Breast epithelium (tissue), 4 donors: Measurements from ENCODE around the gene HIBADH. TPM values are rescaled to one million over a fixed set of nuclear protein-coding genes. Genes with fewer than 3 reads are reported as not detected.

Experiments
- DNase-seq, 2 donors: peaks; one replicate each; pipeline ENCODE4 v3.0.0-alpha.2; 2019; ENCODE audit warnings: low spot score in 2 of 2
- H3K27ac ChIP-seq, 2 donors: fragments of 200-600 bp; sonication (generic) in 1 of 2; one replicate each; pipeline ENCODE4 v1.5.1; 2016 to 2019; ENCODE audit warnings: mild to moderate bottlenecking in 1 of 2
- H3K27me3 ChIP-seq, 2 donors: fragments of 200-600 bp; sonication (generic) in 1 of 2; one replicate each; pipeline versions ENCODE4 v1.5.1 to v1.6.0; 2017 to 2019; ENCODE audit warnings: control low read depth in 1 of 2, mild to moderate bottlenecking in 1 of 2
- H3K36me3 ChIP-seq: fragments of 200-600 bp; one replicate; pipeline ENCODE4 v1.5.1; 2019
- H3K4me1 ChIP-seq, 2 donors: fragments of 200-600 bp; sonication (generic); one replicate each; pipeline ENCODE4 v1.5.1; 2016 to 2019; ENCODE audit warnings: control low read depth in 1 of 2
- H3K4me3 ChIP-seq, 3 donors: fragments of 200-600 bp; sonication (generic); 1 replicate in 2 of 3; 2 replicates in 1 of 3; pipeline ENCODE4 v1.5.1; 2016 to 2019; ENCODE audit warnings: mild to moderate bottlenecking in 3 of 3, moderate library complexity in 2 of 3
- H3K9me3 ChIP-seq, 2 donors: fragments of 200-600 bp; sonication (generic) in 1 of 2; one replicate each; pipeline ENCODE4 v1.5.1; 2016 to 2019; ENCODE audit warnings: control low read depth in 1 of 2
- CTCF ChIP-seq, 3 donors: fragments of 450-650 bp; IDR thresholded peaks; one replicate each; pipeline ENCODE4 v1.5.1; 2016 to 2017; ENCODE audit warnings: antibody characterized with exemption in 3 of 3, mild to moderate bottlenecking in 3 of 3, moderate library complexity in 3 of 3
- POLR2A ChIP-seq: fragments of 450-650 bp; IDR thresholded peaks from one replicate; pipeline ENCODE4 v1.6.1; 2016; ENCODE audit warnings: antibody characterized with exemption, mild to moderate bottlenecking, moderate library complexity
- POLR2AphosphoS5 ChIP-seq, 3 donors: sonication (generic); formaldehyde crosslinking; IDR thresholded peaks; one replicate each; pipeline ENCODE4 v1.6.1; 2017; ENCODE audit warnings: antibody characterized with exemption in 3 of 3
- intact Hi-C: fragments of 100-400 bp; cut with DNase I; formaldehyde crosslinking; loops from one replicate; pipeline ENCODE4 v1.15.1; 2023; ENCODE audit warnings: low total_unique reads
- total RNA-seq, 3 donors: library from RNA; depleted of rRNA; stranded (reverse); fragments of >200 nt; gene quantifications; one replicate each; pipeline ENCODE4 v1.1.0, GENCODE V29; 2016

Gene HIBADH
- total RNA-seq, 3 donors from 2014 or later: 50.5 to 80.1 (median 67.5) TPM

- intact Hi-C loops: loop anchor here (5.0 kb wide), 1 partner anchor 845 kb away; no protein-coding TSS in a partner anchor
- no peaks in the 10 kb centered on the region for H3K9me3 ChIP-seq
- H3K36me3 ChIP-seq: no peaks in the 10 kb centered on the region
- no peak for DNase-seq
- no peak overlapping the region for H3K4me3 ChIP-seq
- no peaks in the 10 kb centered on the region for H3K4me1 ChIP-seq
- TF ChIP-seq POLR2AphosphoS5 (IDR thresholded peaks at IDR 0.05): no peak
- TF ChIP-seq POLR2A: no peak
- no peak for TF ChIP-seq CTCF (IDR thresholded peaks at IDR 0.05)
- H3K27ac ChIP-seq: no peak overlapping the region
- H3K27me3 ChIP-seq: no peaks in the 10 kb centered on the region
Observed at GRCh38 chr7:27482219-27482618, 180.5 kb downstream of the HIBADH start.

DNA sequence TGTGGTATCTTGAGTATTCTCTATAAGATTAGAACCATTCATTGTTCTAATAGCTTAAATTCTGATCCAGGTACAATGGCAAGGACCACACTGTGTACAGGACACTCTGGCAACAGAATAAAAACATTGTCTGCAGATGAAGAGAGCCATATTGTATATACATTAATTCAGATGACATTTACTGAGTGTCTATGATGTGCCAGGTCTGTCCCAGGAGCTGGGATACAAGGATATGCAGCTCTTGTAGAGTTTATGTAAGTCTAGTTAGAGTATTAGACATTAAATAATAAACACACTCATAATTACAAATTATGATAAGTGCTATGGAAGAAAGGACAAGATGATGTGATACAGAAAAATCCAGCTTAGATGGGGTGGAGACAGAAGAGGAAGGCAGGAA, 184.1 kb downstream of the HIBADH start:
- DNase-seq: no peak
- Histone ChIP-seq H3K4me3 (no peak overlapping the region), H3K4me1 (no peaks in the 10 kb centered on the region), H3K27me3 (no peaks in the 10 kb centered on the region), H3K36me3 (no peaks in the 10 kb centered on the region), H3K27ac (no peak overlapping the region), H3K9me3 (no peaks in the 10 kb centered on the region)
- intact Hi-C loops: no loop called here
- no peak for TF ChIP-seq POLR2AphosphoS5 (IDR thresholded peaks at IDR 0.05)
- no peak for TF ChIP-seq POLR2A
- no peak for TF ChIP-seq CTCF (IDR thresholded peaks at IDR 0.05)

GRCh38 chr7:27478084-27478483, 184.6 kb downstream of the HIBADH start:
- no peak for DNase-seq
- no peak overlapping the region for H3K27ac ChIP-seq
- no peaks in the 10 kb centered on the region for H3K36me3 ChIP-seq
- intact Hi-C loops: no loop called here
- TF ChIP-seq CTCF (IDR thresholded peaks at IDR 0.05): no peak
- no peak for TF ChIP-seq POLR2A
- H3K4me1 ChIP-seq: no peaks in the 10 kb centered on the region
- no peak overlapping the region for H3K4me3 ChIP-seq
- H3K9me3 ChIP-seq: no peaks in the 10 kb centered on the region
- H3K27me3 ChIP-seq: no peaks in the 10 kb centered on the region

- no peaks in the 10 kb centered on the region for H3K36me3 ChIP-seq
- H3K4me1 ChIP-seq: no peaks in the 10 kb centered on the region
- TF ChIP-seq CTCF (IDR thresholded peaks at IDR 0.05) (no peak), POLR2A (no peak), POLR2AphosphoS5 (IDR thresholded peaks at IDR 0.05) (no peak)
- no peak overlapping the region for H3K4me3 ChIP-seq
- DNase-seq: no peak
- H3K27ac ChIP-seq: no peak overlapping the region
- intact Hi-C loops: no loop called here
- no peaks in the 10 kb centered on the region for H3K9me3 ChIP-seq
- H3K27me3 ChIP-seq: no peaks in the 10 kb centered on the region
Observed at GRCh38 chr7:27476493-27476892, 186.2 kb downstream of the HIBADH start.

Other genes starting within 250 kb of the HIBADH start
- gene TAX1BP1, start 77.3 kb upstream of the HIBADH start, total RNA-seq: 100 to 1,000 TPM; 105 to 156 (median 110) TPM